GM18873 (cell line): Measurements from ENCODE around the gene DTWD2.

Source experiments
- ATAC-seq: cut with Tn5 transposase; IDR thresholded peaks from one replicate; pipeline ENCODE4 v1.9.1; 2021; ENCODE audit warnings: mild to moderate bottlenecking, moderate library complexity, moderate number of reproducible peaks; ENCODE audit not compliant: unreplicated experiment, low FRiP score

Gene DTWD2

GRCh38 chr5:118791926-118792734 lies 196.2 kb downstream of the DTWD2 start:
- ATAC-seq, result peak; percentile 97

- ATAC-seq, result no peak
Observed at GRCh38 chr5:118789366-118789765, 199.0 kb downstream of the DTWD2 start.

DNA sequence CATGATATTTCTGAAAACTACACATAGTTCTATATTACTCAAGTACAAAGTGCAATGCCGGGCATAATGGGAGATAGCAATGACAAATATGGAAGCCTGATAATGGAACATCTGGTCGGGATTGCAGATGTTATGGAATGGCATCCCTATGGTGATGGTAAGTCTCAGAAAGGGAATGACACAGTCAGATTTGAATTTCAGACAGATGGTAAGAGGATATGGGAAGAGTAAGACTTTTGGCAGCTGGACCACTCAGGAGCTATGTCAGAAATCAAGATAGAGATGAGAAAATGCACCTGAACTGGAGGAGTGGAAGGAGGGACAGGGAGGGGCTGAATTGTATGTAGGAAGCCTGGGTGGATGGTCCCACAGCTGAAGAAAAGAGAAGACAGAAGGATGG lies 200.0 kb downstream of the DTWD2 start:
- no peak for ATAC-seq
